Activated T-cell treated with anti-CD3 and anti-CD28 coated beads, Interleukin-2, amount 50 U/mL, for 24 hours (primary cell): ENCODE results near the gene GPC1.

Source experiments
- DNase-seq: peaks from one replicate; pipeline ENCODE4 v3.0.0-alpha.2; 2020
- H3K27ac Mint-ChIP-seq: 2 replicates; pipeline ENCODE4 v1.8.0; 2020; ENCODE audit warnings: mild to moderate bottlenecking, mixed read lengths
- H3K27me3 Mint-ChIP-seq: 2 replicates; pipeline ENCODE4 v1.8.0; 2020; ENCODE audit warnings: mixed read lengths
- H3K36me3 Mint-ChIP-seq: 2 replicates; pipeline ENCODE4 v1.8.0; 2020; ENCODE audit warnings: low read depth, mixed read lengths
- H3K4me1 Mint-ChIP-seq: 2 replicates; pipeline ENCODE4 v1.8.0; 2020; ENCODE audit warnings: low read depth, mixed read lengths
- H3K4me3 Mint-ChIP-seq: 2 replicates; pipeline ENCODE4 v1.8.0; 2020; ENCODE audit warnings: mild to moderate bottlenecking, moderate library complexity, mixed read lengths
- H3K9me3 Mint-ChIP-seq: 2 replicates; pipeline ENCODE4 v1.8.0; 2020; ENCODE audit warnings: mixed read lengths

The GPC1 gene

GRCh38 chr2:240464514-240465241 lies 29.2 kb downstream of the GPC1 start:
- H3K4me3 Mint-ChIP-seq, result no peak overlapping the region
- no peaks in the 10 kb centered on the region for H3K9me3 Mint-ChIP-seq
- DNase-seq, result no peak
- no peak overlapping the region for H3K27ac Mint-ChIP-seq
- no peaks in the 10 kb centered on the region for H3K27me3 Mint-ChIP-seq
- H3K36me3 Mint-ChIP-seq, result no peaks in the 10 kb centered on the region
- H3K4me1 Mint-ChIP-seq, result no peaks in the 10 kb centered on the region

GRCh38 chr2:240465268-240465764 lies 29.9 kb downstream of the GPC1 start:
- Mint-ChIP-seq H3K9me3 (no peaks in the 10 kb centered on the region), H3K27ac (no peak overlapping the region), H3K4me3 (no peak overlapping the region), H3K4me1 (no peaks in the 10 kb centered on the region), H3K27me3 (no peaks in the 10 kb centered on the region), H3K36me3 (no peaks in the 10 kb centered on the region)
- no peak for DNase-seq

GRCh38 chr2:240465765-240466578 lies 30.5 kb downstream of the GPC1 start:
- H3K36me3 Mint-ChIP-seq, result no peaks in the 10 kb centered on the region
- H3K9me3 Mint-ChIP-seq, result no peaks in the 10 kb centered on the region
- H3K4me3 Mint-ChIP-seq, result no peak overlapping the region
- H3K4me1 Mint-ChIP-seq, result no peaks in the 10 kb centered on the region
- H3K27me3 Mint-ChIP-seq, result no peaks in the 10 kb centered on the region
- no peak overlapping the region for H3K27ac Mint-ChIP-seq
- no peak for DNase-seq

GRCh38 chr2:240466579-240467148 lies 31.2 kb downstream of the GPC1 start:
- Mint-ChIP-seq H3K4me3 (no peak overlapping the region), H3K36me3 (peaks cover 2% of the 10 kb centered on the region), H3K9me3 (no peaks in the 10 kb centered on the region), H3K27ac (no peak overlapping the region), H3K4me1 (no peaks in the 10 kb centered on the region), H3K27me3 (no peaks in the 10 kb centered on the region)
- DNase-seq, result peak; percentile 15

GRCh38 chr2:240467149-240467642 lies 31.7 kb downstream of the GPC1 start:
- peaks cover 3% of the 10 kb centered on the region for H3K36me3 Mint-ChIP-seq
- H3K4me3 Mint-ChIP-seq, result no peak overlapping the region
- DNase-seq, result no peak
- H3K9me3 Mint-ChIP-seq, result peaks cover under 1% of the 10 kb centered on the region
- no peaks in the 10 kb centered on the region for H3K4me1 Mint-ChIP-seq
- no peaks in the 10 kb centered on the region for H3K27me3 Mint-ChIP-seq
- H3K27ac Mint-ChIP-seq, result no peak overlapping the region

- DNase-seq, result no peak
- no peak overlapping the region for H3K4me3 Mint-ChIP-seq
Measured at GRCh38 chr2:240467659-240468302, 32.3 kb downstream of the GPC1 start.

GRCh38 chr2:240468303-240469238 lies 33.1 kb downstream of the GPC1 start:
- Mint-ChIP-seq H3K36me3 (peaks cover 12% of the 10 kb centered on the region), H3K4me3 (no peak overlapping the region)
- DNase-seq, result peak; percentile 17

More at GRCh38 chr2:240467659-240468302, 32.3 kb downstream of the GPC1 start:
- Mint-ChIP-seq H3K27ac (no peak overlapping the region), H3K9me3 (peaks cover 4% of the 10 kb centered on the region), H3K27me3 (no peaks in the 10 kb centered on the region), H3K4me1 (no peaks in the 10 kb centered on the region), H3K36me3 (peaks cover 6% of the 10 kb centered on the region)

GRCh38 chr2:240469239-240469636 lies 33.8 kb downstream of the GPC1 start:
- Mint-ChIP-seq H3K36me3 (peaks cover 15% of the 10 kb centered on the region), H3K4me1 (no peaks in the 10 kb centered on the region), H3K4me3 (no peak overlapping the region), H3K27me3 (no peaks in the 10 kb centered on the region), H3K9me3 (peaks cover 13% of the 10 kb centered on the region), H3K27ac (no peak overlapping the region)
- DNase-seq, result peak; percentile 20

More at GRCh38 chr2:240468303-240469238, 33.1 kb downstream of the GPC1 start:
- no peaks in the 10 kb centered on the region for H3K27me3 Mint-ChIP-seq
- H3K9me3 Mint-ChIP-seq, result peaks cover 10% of the 10 kb centered on the region
- H3K27ac Mint-ChIP-seq, result no peak overlapping the region
- H3K4me1 Mint-ChIP-seq, result no peaks in the 10 kb centered on the region

GRCh38 chr2:240469740-240470139 lies 34.3 kb downstream of the GPC1 start:
- H3K4me3 Mint-ChIP-seq, result no peak overlapping the region
- H3K9me3 Mint-ChIP-seq, result peaks cover 16% of the 10 kb centered on the region
- peak; percentile 20 for DNase-seq
- no peaks in the 10 kb centered on the region for H3K4me1 Mint-ChIP-seq
- peaks cover 19% of the 10 kb centered on the region for H3K36me3 Mint-ChIP-seq
- H3K27me3 Mint-ChIP-seq, result no peaks in the 10 kb centered on the region
- H3K27ac Mint-ChIP-seq, result no peak overlapping the region

- no peak overlapping the region for H3K4me3 Mint-ChIP-seq
- no peaks in the 10 kb centered on the region for H3K27me3 Mint-ChIP-seq
- no peak for DNase-seq
- peaks cover 32% of the 10 kb centered on the region for H3K36me3 Mint-ChIP-seq
- no peaks in the 10 kb centered on the region for H3K4me1 Mint-ChIP-seq
- H3K9me3 Mint-ChIP-seq, result peaks cover 22% of the 10 kb centered on the region
- H3K27ac Mint-ChIP-seq, result no peak overlapping the region
Measured at GRCh38 chr2:240472078-240472790, 36.8 kb downstream of the GPC1 start.

- H3K4me1 Mint-ChIP-seq, result no peaks in the 10 kb centered on the region
- peaks cover 32% of the 10 kb centered on the region for H3K36me3 Mint-ChIP-seq
- H3K27ac Mint-ChIP-seq, result no peak overlapping the region
- H3K27me3 Mint-ChIP-seq, result no peaks in the 10 kb centered on the region
- peaks cover 22% of the 10 kb centered on the region for H3K9me3 Mint-ChIP-seq
- no peak for DNase-seq
- no peak overlapping the region for H3K4me3 Mint-ChIP-seq
Measured at GRCh38 chr2:240473211-240473610, 37.7 kb downstream of the GPC1 start.

- H3K27ac Mint-ChIP-seq, result no peak overlapping the region
- H3K9me3 Mint-ChIP-seq, result peaks cover 18% of the 10 kb centered on the region
- DNase-seq, result peak; percentile 20
- H3K4me1 Mint-ChIP-seq, result no peaks in the 10 kb centered on the region
- H3K4me3 Mint-ChIP-seq, result no peak overlapping the region
- peaks cover 26% of the 10 kb centered on the region for H3K36me3 Mint-ChIP-seq
- no peaks in the 10 kb centered on the region for H3K27me3 Mint-ChIP-seq
Measured at GRCh38 chr2:240477916-240478315, 42.5 kb downstream of the GPC1 start.
